HepG2 (cell line): ENCODE measurements around the gene SEC14L1. TPM values are rescaled to one million over a fixed set of nuclear protein-coding genes. Genes with fewer than 3 reads are reported as not detected.

Experiments used
- ERF ChIP-seq: IDR thresholded peaks from 2 replicates; pipeline ENCODE4 v1.6.1; 2018; ENCODE audit warnings: missing biosample characterization, missing genetic modification reagents
- FOXK2 ChIP-seq: fragments of 450-650 bp; IDR thresholded peaks from 2 replicates; pipeline ENCODE4 v1.6.1; 2016
- MBNL3 ChIP-seq: fragments of 250-450 bp; sonication (Bioruptor Pico); conservative IDR thresholded peaks from 2 replicates; pipeline ENCODE4 v1.8.0; 2022; ENCODE audit warnings: mild to moderate bottlenecking, inconsistent platforms
- NBN ChIP-seq: fragments of 450-650 bp; conservative IDR thresholded peaks from 2 replicates; pipeline ENCODE4 v1.6.1; 2017
- PRPF4 ChIP-seq: fragments of 200-400 bp; formaldehyde crosslinking; IDR thresholded peaks from 2 replicates; pipeline ENCODE4 v1.6.1; 2016; ENCODE audit warnings: low read length, low read depth; ENCODE audit not compliant: poor library complexity, severe bottlenecking
- RBAK ChIP-seq: sonication (generic); formaldehyde crosslinking; IDR thresholded peaks from 2 replicates; pipeline ENCODE4 v1.5.1; 2020; ENCODE audit warnings: mild to moderate bottlenecking, missing genetic modification reagents
- REXO4 ChIP-seq: sonication (generic); formaldehyde crosslinking; IDR thresholded peaks from 2 replicates; pipeline ENCODE4 v1.8.0; 2022; ENCODE audit warnings: missing genetic modification reagents, mild to moderate bottlenecking, borderline replicate concordance
- RXRB ChIP-seq: IDR thresholded peaks from 2 replicates; pipeline ENCODE4 v1.6.1; 2016; ENCODE audit warnings: borderline replicate concordance, missing genetic modification reagents, missing compliant biosample characterization
- TFE3 ChIP-seq: IDR thresholded peaks from 2 replicates; pipeline ENCODE4 v1.6.1; 2016
- WIZ ChIP-seq: sonication (generic); formaldehyde crosslinking; IDR thresholded peaks from 2 replicates; pipeline ENCODE4 v1.5.1; 2020; ENCODE audit warnings: mild to moderate bottlenecking, missing genetic modification reagents
- ZBTB4 ChIP-seq: sonication (generic); formaldehyde crosslinking; IDR thresholded peaks from 2 replicates; pipeline ENCODE4 v1.4.0; 2020; ENCODE audit warnings: missing genetic modification reagents, mild to moderate bottlenecking, borderline replicate concordance
- ZNF367 ChIP-seq: sonication (generic); formaldehyde crosslinking; IDR thresholded peaks from 2 replicates; pipeline ENCODE4 v1.4.0; 2020; ENCODE audit warnings: missing genetic modification reagents, borderline replicate concordance
- ZNF460 ChIP-seq: sonication (generic); formaldehyde crosslinking; IDR thresholded peaks from 2 replicates; pipeline ENCODE4 v1.5.1; 2020; ENCODE audit warnings: missing genetic modification reagents, mild to moderate bottlenecking, borderline replicate concordance
- ZNF503 ChIP-seq: sonication (generic); formaldehyde crosslinking; IDR thresholded peaks from 2 replicates; pipeline ENCODE4 v1.4.0; 2020; ENCODE audit warnings: missing genetic modification reagents
- ZNF558 ChIP-seq: sonication (generic); formaldehyde crosslinking; IDR thresholded peaks from 2 replicates; pipeline ENCODE4 v1.9.0; 2022; ENCODE audit warnings: mild to moderate bottlenecking, missing genetic modification reagents, borderline replicate concordance
- ZNF562 ChIP-seq: sonication (generic); formaldehyde crosslinking; IDR thresholded peaks from 2 replicates; pipeline ENCODE4 v1.8.0; 2022; ENCODE audit warnings: missing genetic modification reagents, borderline replicate concordance
- ZNF580 ChIP-seq: IDR thresholded peaks from 2 replicates; pipeline ENCODE4 v1.6.1; 2016; ENCODE audit warnings: low read depth, borderline replicate concordance
- ZNF761 ChIP-seq: sonication (generic); formaldehyde crosslinking; conservative IDR thresholded peaks from 2 replicates; pipeline ENCODE4 v1.4.0; 2020; ENCODE audit warnings: mild to moderate bottlenecking, missing genetic modification reagents
- polyA plus RNA-seq, 8 experiments: library from polyadenylated mRNA; depleted of rRNA in 3 of 8; stranded (reverse) in 7 of 8; unstranded in 1 of 8; fragments of >200 nt; fragmentation: Illumina TruSeq in 4 of 8; extraction: Trizol in 4 of 8; gene quantifications; 2 replicates each; pipeline versions ENCODE4 v1.2.1 to v1.2.3, GENCODE V29; 2011 to 2016; ENCODE audit warnings: low read depth in 4 of 8, missing spikeins in 1 of 8, mixed read lengths in 1 of 8; ENCODE audit not compliant: insufficient read depth in 1 of 8
- total RNA-seq, 5 experiments: library from RNA; depleted of rRNA; stranded (reverse); fragments of >200 nt; fragmentation: Illumina TruSeq; extraction: Trizol; gene quantifications; 2 replicates each; pipeline ENCODE4 v1.2.3, GENCODE V29; 2016; ENCODE audit warnings: low read depth in 1 of 5

Gene SEC14L1
- total and polyA plus RNA-seq, 2 of the 13 experiments (the other 11 are each of a cell fraction or from before 2014, with no cell fraction given), result 26.3 to 43.9 TPM

- no peak for TF ChIP-seq TFE3 (CRISPR knock-in tag)
- no peak for TF ChIP-seq NBN
- TF ChIP-seq PRPF4, result no peak
- TF ChIP-seq ZNF580, result no peak
- 0 out of 2 replicates have a peak, but pooled peaks have one; percentile 15 for TF ChIP-seq ZNF558 (CRISPR knock-in tag)
- no peak for TF ChIP-seq REXO4
- no peak for TF ChIP-seq FOXK2
- TF ChIP-seq ZNF460 (CRISPR knock-in tag), result no peak
- no peak for TF ChIP-seq ZNF761
- no peak for TF ChIP-seq ZBTB4 (CRISPR knock-in tag)
- no peak for TF ChIP-seq ERF (CRISPR knock-in tag)
- no peak for TF ChIP-seq WIZ (CRISPR knock-in tag)
- TF ChIP-seq ZNF367 (CRISPR knock-in tag), result no peak
- TF ChIP-seq ZNF503 (CRISPR knock-in tag), result no peak
- no peak for TF ChIP-seq RBAK (CRISPR knock-in tag)
- TF ChIP-seq RXRB (CRISPR knock-in tag), result no peak
- no peak for TF ChIP-seq MBNL3 (CRISPR knock-in tag)
- TF ChIP-seq ZNF562 (CRISPR knock-in tag), result no peak
Observed at GRCh38 chr17:77140878-77141767, at the start of gene SEC14L1 (continued).
